Peyer's patch (tissue), 4 donors: Measurements from ENCODE around the gene COIL.

ENCODE experiments used
- CTCF ChIP-seq, 6 experiments: fragments of 450-650 bp in 4 of 6; fragments of 200-600 bp in 2 of 6; sonication (generic) in 1 of 6; IDR thresholded peaks; one replicate each; pipeline ENCODE4 v1.5.1; 2017 to 2019; ENCODE audit warnings: antibody characterized with exemption in 6 of 6, mild to moderate bottlenecking in 3 of 6, moderate library complexity in 1 of 6
- POLR2A ChIP-seq, 2 donors: fragments of 450-650 bp; IDR thresholded peaks; one replicate each; pipeline ENCODE4 v1.5.1; 2017; ENCODE audit warnings: antibody characterized with exemption in 2 of 2, mild to moderate bottlenecking in 2 of 2, moderate library complexity in 2 of 2

- TF ChIP-seq POLR2A (IDR thresholded peaks at IDR 0.05), result no peak
- TF ChIP-seq CTCF (IDR thresholded peaks at IDR 0.05), result no peak
Measured at GRCh38 chr17:56976941-56977608, 16.2 kb upstream of the COIL start.
